A549 (cell line): ENCODE data around the gene SLCO3A1. TPM values are rescaled to one million over a fixed set of nuclear protein-coding genes. Genes with fewer than 3 reads are reported as not detected.

Experiments
- ATAC-seq, 2 experiments: fragments of 200-7000 bp in 1 of 2; fragments of >200 bp in 1 of 2; cut with Nextera tagmentation in 1 of 2; cut with Tn5 transposase in 1 of 2; 3 replicates each; pipeline versions ENCODE4 v1.8.0 to v1.9.1; 2018 to 2020; ENCODE audit warnings: mild to moderate bottlenecking in 1 of 2, moderate library complexity in 1 of 2
- CTCF ChIA-PET: fragments of 300-600 bp; sonication (Branson Sonifier 250); formaldehyde crosslinking; extraction: SDS; loops from one replicate; lab custom pipeline; 2021; ENCODE audit warnings: antibody characterized with exemption, inconsistent platforms; lab: Yijun Ruan, JAX
- POLR2A ChIA-PET: fragments of 350-600 bp; formaldehyde crosslinking; extraction: SDS; loops from one replicate; lab custom pipeline; 2021; ENCODE audit warnings: antibody characterized with exemption, inconsistent platforms; lab: Yijun Ruan, JAX
- DNase-seq, 2 experiments: peaks; one replicate each; pipeline versions ENCODE4 v3.0.0 to v3.0.0-alpha.2; 2011 to 2016; ENCODE audit warnings: low read depth in 1 of 2, low spot score in 1 of 2
- FAIRE-seq: peaks from 2 replicates; lab custom pipeline; 2011; peaks lifted over from hg19 to GRCh38; lab: Jason Lieb, UNC
- H3K27ac ChIP-seq, 2 experiments: fragments of >200 bp; sonication (Bioruptor Twin); formaldehyde crosslinking; 3 replicates each; pipeline ENCODE4 v1.5.1; 2016 to 2017
- H3K4me1 ChIP-seq: fragments of >200 bp; sonication (Bioruptor Twin); formaldehyde crosslinking; 3 replicates; pipeline ENCODE4 v1.6.1; 2016
- H3K4me2 ChIP-seq: fragments of >200 bp; sonication (Bioruptor Twin); formaldehyde crosslinking; 3 replicates; pipeline ENCODE4 v1.6.1; 2016
- H3K4me3 ChIP-seq: fragments of >200 bp; sonication (Bioruptor Twin); formaldehyde crosslinking; 3 replicates; pipeline ENCODE4 v1.5.1; 2016
- H3K9me3 ChIP-seq: fragments of >200 bp; sonication (Bioruptor Twin); formaldehyde crosslinking; 3 replicates; pipeline ENCODE4 v1.6.1; 2016
- CBX2 ChIP-seq: fragments of 200-600 bp; sonication (generic); IDR thresholded peaks from 2 replicates; pipeline ENCODE4 v1.6.1; 2016; ENCODE audit warnings: low read depth, mild to moderate bottlenecking, borderline replicate concordance
- CBX8 ChIP-seq: fragments of 200-600 bp; sonication (generic); IDR thresholded peaks from 2 replicates; pipeline ENCODE4 v1.6.1; 2016
- CEBPB ChIP-seq, 2 experiments: fragments of >200 bp in 1 of 2; sonication (Bioruptor Twin) in 1 of 2; formaldehyde crosslinking in 1 of 2; IDR thresholded peaks; 2 replicates each; pipeline ENCODE4 v1.6.1; 2012 to 2016
- CHD4 ChIP-seq: fragments of 200-600 bp; sonication (generic); IDR thresholded peaks from 2 replicates; pipeline ENCODE4 v1.6.1; 2016; ENCODE audit warnings: antibody characterized with exemption, mild to moderate bottlenecking, borderline replicate concordance
- EHF ChIP-seq: fragments of 250-450 bp; sonication (Bioruptor Pico); IDR thresholded peaks from 2 replicates; pipeline ENCODE4 v1.5.0; 2020; ENCODE audit warnings: mild to moderate bottlenecking
- EHMT2 ChIP-seq: fragments of 200-600 bp; sonication (generic); IDR thresholded peaks from 2 replicates; pipeline ENCODE4 v1.6.1; 2016; ENCODE audit warnings: antibody characterized with exemption, low read depth, mild to moderate bottlenecking, moderate library complexity
- FOSL2 ChIP-seq, 2 experiments: fragments of 450-650 bp in 1 of 2; fragments of >200 bp in 1 of 2; sonication (Bioruptor Twin) in 1 of 2; formaldehyde crosslinking; IDR thresholded peaks; 2 replicates each; pipeline versions ENCODE4 v1.5.0 to v1.6.1; 2016 to 2020; ENCODE audit warnings: mild to moderate bottlenecking in 1 of 2, moderate library complexity in 1 of 2
- GATA3 ChIP-seq: IDR thresholded peaks from 2 replicates; pipeline ENCODE4 v1.6.1; 2012; ENCODE audit warnings: borderline replicate concordance
- JUN ChIP-seq, 2 experiments: fragments of >200 bp; sonication (Bioruptor Twin); formaldehyde crosslinking; IDR thresholded peaks; 2 replicates in 1 of 2; 3 replicates in 1 of 2; pipeline ENCODE4 v1.6.1; 2016 to 2017
- NFE2L2 ChIP-seq: fragments of 150-350 bp; conservative IDR thresholded peaks from 2 replicates; pipeline ENCODE4 v1.6.1; 2014; ENCODE audit warnings: low read length
- POLR2A ChIP-seq: IDR thresholded peaks from 2 replicates; pipeline ENCODE4 v1.6.1; 2012; ENCODE audit warnings: mild to moderate bottlenecking, low read length
- RAD21 ChIP-seq, 2 experiments: fragments of >200 bp in 1 of 2; sonication (Bioruptor Twin) in 1 of 2; formaldehyde crosslinking in 1 of 2; IDR thresholded peaks in 1 of 2; conservative IDR thresholded peaks in 1 of 2; 2 replicates in 1 of 2; 3 replicates in 1 of 2; pipeline ENCODE4 v1.6.1; 2012 to 2018; ENCODE audit warnings: inconsistent platforms in 1 of 2
- RNF2 ChIP-seq: fragments of 200-600 bp; sonication (generic); IDR thresholded peaks from 2 replicates; pipeline ENCODE4 v1.6.1; 2016; ENCODE audit warnings: low read depth, mild to moderate bottlenecking, antibody characterized with exemption, moderate library complexity, borderline replicate concordance
- TFCP2L1 ChIP-seq: fragments of 250-450 bp; sonication (Bioruptor Pico); IDR thresholded peaks from 2 replicates; pipeline ENCODE4 v1.5.0; 2021; ENCODE audit warnings: mild to moderate bottlenecking
- TP53 ChIP-seq: fragments of 250-450 bp; sonication (Bioruptor Pico); IDR thresholded peaks from 2 replicates; pipeline ENCODE4 v1.5.0; 2021; ENCODE audit warnings: mild to moderate bottlenecking, moderate library complexity
- WGBS: methylation state at CpG from one replicate; pipeline ENCODE4 v1.1.6; 2017; ENCODE audit errors: missing lambda C conversion rate; 5-methylcytosine and 5-hydroxymethylcytosine counted together
- polyA plus RNA-seq, 4 experiments: library from polyadenylated mRNA; depleted of rRNA in 3 of 4; stranded (reverse); fragments of >200 nt; fragmentation: RNase III in 1 of 4; extraction: RNeasy Plus Mini Kit Qiagen cat#74134 plus additional on column Dnase treatment in 1 of 4; gene quantifications; 2 replicates in 3 of 4; 3 replicates in 1 of 4; pipeline ENCODE4 v1.2.3, GENCODE V29; 2011 to 2017
- TF ChIP-seq, protein P1 (sequence below): fragments of >200 bp; sonication (Bioruptor Twin); formaldehyde crosslinking; IDR thresholded peaks from 3 replicates; pipeline ENCODE4 v1.5.1; 2016
- TF ChIP-seq, protein P2 (sequence below): fragments of >200 bp; sonication (Bioruptor Twin); formaldehyde crosslinking; IDR thresholded peaks from 2 replicates; pipeline ENCODE4 v1.6.1; 2016
- TF ChIP-seq, protein P3 (sequence below): fragments of 450-650 bp; IDR thresholded peaks from 2 replicates; pipeline ENCODE4 v1.6.1; 2014; ENCODE audit warnings: antibody characterized with exemption
- TF ChIP-seq, protein P4 (sequence below): fragments of 250-450 bp; sonication (Bioruptor Pico); IDR thresholded peaks from 2 replicates; pipeline ENCODE4 v1.5.0; 2021; ENCODE audit warnings: mild to moderate bottlenecking, moderate library complexity, borderline replicate concordance
- TF ChIP-seq, protein P5 (sequence below): IDR thresholded peaks from 2 replicates; pipeline ENCODE4 v1.6.1; 2012
- TF ChIP-seq, protein P6 (sequence below): fragments of >200 bp; sonication (Bioruptor Twin); formaldehyde crosslinking; IDR thresholded peaks from 3 replicates; pipeline ENCODE4 v1.6.1; 2016
- TF ChIP-seq, protein P7 (sequence below): fragments of 150-350 bp; IDR thresholded peaks from 2 replicates; pipeline ENCODE4 v1.6.1; 2014; ENCODE audit warnings: low read depth, mild to moderate bottlenecking, low read length

Gene SLCO3A1
- polyA plus RNA-seq, 2 of the 4 experiments (the other 2 are of a cell fraction): 16.8 to 17.0 TPM

DNA sequence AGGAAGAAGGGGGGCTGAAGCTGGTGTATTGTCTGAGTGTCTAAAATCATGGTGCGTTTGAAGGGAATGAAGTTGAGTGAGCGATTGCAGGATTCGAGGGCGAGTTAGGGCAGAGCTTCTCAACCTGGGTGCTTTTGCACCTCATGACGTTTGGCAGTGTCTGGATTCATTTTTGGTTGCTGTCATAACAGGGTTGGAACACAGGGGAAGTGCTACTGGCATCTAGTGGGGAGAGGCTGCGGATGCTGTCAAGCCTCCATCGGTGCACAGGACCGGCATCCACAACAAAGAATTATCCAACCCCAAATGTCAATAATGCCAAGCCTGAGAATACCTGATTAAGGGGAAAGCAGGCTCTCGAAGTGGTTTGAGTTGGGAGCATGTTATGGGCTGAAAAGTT is 120.0 kb downstream of the SLCO3A1 start:
- WGBS: 72% methylated on average over 9 of the region's 9 CpGs
- Histone ChIP-seq H3K4me3 (no peak overlapping the region), H3K4me1 (peaks cover 24% of the 10 kb centered on the region), H3K27ac (peak overlapping the region in 1 of 2 experiments; percentile 53; a peak in 3 of 6 replicates), H3K4me2 (peak overlapping the region; percentile 51; the same call in 1 of the 3 replicates), H3K9me3 (no peaks in the 10 kb centered on the region)
- no peak for DNase-seq
- FAIRE-seq: no peak
- TF ChIP-seq, protein P1, sequence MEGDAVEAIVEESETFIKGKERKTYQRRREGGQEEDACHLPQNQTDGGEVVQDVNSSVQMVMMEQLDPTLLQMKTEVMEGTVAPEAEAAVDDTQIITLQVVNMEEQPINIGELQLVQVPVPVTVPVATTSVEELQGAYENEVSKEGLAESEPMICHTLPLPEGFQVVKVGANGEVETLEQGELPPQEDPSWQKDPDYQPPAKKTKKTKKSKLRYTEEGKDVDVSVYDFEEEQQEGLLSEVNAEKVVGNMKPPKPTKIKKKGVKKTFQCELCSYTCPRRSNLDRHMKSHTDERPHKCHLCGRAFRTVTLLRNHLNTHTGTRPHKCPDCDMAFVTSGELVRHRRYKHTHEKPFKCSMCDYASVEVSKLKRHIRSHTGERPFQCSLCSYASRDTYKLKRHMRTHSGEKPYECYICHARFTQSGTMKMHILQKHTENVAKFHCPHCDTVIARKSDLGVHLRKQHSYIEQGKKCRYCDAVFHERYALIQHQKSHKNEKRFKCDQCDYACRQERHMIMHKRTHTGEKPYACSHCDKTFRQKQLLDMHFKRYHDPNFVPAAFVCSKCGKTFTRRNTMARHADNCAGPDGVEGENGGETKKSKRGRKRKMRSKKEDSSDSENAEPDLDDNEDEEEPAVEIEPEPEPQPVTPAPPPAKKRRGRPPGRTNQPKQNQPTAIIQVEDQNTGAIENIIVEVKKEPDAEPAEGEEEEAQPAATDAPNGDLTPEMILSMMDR: peak; percentile 17; the same call in 2 of the 3 replicates
- TF ChIP-seq RAD21 (conservative IDR thresholded peaks at IDR 0.05 in 1 of 2, IDR thresholded peaks at IDR 0.05 in 1 of 2): peak; percentile 28 to 29; a peak in 3 of 5 replicates
- TF ChIP-seq, protein P2, sequence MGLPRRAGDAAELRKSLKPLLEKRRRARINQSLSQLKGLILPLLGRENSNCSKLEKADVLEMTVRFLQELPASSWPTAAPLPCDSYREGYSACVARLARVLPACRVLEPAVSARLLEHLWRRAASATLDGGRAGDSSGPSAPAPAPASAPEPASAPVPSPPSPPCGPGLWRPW: no peak
- CTCF ChIA-PET: interaction anchor here (0.6 to 1.6 kb wide), 4 partner anchors 8 to 1232 kb away, joined by 3 to 6 read pairs (median 3); no protein-coding TSS in a partner anchor
- peak in 1 of 2 experiments; percentile 58; a peak in 2 of 6 replicates for ATAC-seq
- POLR2A ChIA-PET: no interaction called here

DNA sequence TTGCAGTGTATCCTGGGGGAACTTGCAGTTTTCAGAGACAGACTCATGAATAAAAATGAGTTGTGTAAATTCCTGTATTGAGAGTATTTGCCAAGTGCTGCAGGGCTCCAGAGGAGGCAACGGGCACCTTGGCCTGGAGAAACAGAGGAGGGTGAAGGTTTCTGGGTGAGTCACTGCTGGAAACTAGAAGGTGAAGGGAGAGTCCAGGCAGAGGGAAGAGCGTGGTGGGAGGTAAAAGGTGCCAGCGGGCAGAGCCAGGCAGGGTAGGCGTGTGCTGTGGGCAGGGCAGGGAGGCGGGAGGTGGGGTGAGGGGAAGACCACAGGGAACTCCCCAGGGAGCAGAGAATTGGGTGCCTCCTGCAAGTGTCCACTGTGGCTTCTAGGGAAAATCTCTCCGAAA is 120.8 kb downstream of the SLCO3A1 start:
- H3K4me2 ChIP-seq: peak overlapping the region; percentile 51
- TF ChIP-seq, protein P3, sequence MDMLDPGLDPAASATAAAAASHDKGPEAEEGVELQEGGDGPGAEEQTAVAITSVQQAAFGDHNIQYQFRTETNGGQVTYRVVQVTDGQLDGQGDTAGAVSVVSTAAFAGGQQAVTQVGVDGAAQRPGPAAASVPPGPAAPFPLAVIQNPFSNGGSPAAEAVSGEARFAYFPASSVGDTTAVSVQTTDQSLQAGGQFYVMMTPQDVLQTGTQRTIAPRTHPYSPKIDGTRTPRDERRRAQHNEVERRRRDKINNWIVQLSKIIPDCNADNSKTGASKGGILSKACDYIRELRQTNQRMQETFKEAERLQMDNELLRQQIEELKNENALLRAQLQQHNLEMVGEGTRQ: no peak
- TF ChIP-seq POLR2A: no peak
- no peak for TF ChIP-seq GATA3
- no peak for TF ChIP-seq CBX8
- TF ChIP-seq, protein P4, sequence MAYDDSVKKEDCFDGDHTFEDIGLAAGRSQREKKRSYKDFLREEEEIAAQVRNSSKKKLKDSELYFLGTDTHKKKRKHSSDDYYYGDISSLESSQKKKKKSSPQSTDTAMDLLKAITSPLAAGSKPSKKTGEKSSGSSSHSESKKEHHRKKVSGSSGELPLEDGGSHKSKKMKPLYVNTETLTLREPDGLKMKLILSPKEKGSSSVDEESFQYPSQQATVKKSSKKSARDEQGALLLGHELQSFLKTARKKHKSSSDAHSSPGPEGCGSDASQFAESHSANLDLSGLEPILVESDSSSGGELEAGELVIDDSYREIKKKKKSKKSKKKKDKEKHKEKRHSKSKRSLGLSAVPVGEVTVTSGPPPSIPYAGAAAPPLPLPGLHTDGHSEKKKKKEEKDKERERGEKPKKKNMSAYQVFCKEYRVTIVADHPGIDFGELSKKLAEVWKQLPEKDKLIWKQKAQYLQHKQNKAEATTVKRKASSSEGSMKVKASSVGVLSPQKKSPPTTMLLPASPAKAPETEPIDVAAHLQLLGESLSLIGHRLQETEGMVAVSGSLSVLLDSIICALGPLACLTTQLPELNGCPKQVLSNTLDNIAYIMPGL: no peak
- TF ChIP-seq, protein P5, sequence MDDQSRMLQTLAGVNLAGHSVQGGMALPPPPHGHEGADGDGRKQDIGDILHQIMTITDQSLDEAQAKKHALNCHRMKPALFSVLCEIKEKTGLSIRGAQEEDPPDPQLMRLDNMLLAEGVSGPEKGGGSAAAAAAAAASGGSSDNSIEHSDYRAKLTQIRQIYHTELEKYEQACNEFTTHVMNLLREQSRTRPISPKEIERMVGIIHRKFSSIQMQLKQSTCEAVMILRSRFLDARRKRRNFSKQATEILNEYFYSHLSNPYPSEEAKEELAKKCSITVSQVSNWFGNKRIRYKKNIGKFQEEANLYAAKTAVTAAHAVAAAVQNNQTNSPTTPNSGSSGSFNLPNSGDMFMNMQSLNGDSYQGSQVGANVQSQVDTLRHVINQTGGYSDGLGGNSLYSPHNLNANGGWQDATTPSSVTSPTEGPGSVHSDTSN: no peak
- TF ChIP-seq FOSL2 (IDR thresholded peaks at IDR 0.05): no peak
- TF ChIP-seq FOSL2 (CRISPR knock-in tag; IDR thresholded peaks at IDR 0.05): no peak
- TF ChIP-seq, protein P6, sequence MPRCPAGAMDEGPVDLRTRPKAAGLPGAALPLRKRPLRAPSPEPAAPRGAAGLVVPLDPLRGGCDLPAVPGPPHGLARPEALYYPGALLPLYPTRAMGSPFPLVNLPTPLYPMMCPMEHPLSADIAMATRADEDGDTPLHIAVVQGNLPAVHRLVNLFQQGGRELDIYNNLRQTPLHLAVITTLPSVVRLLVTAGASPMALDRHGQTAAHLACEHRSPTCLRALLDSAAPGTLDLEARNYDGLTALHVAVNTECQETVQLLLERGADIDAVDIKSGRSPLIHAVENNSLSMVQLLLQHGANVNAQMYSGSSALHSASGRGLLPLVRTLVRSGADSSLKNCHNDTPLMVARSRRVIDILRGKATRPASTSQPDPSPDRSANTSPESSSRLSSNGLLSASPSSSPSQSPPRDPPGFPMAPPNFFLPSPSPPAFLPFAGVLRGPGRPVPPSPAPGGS: no peak
- TF ChIP-seq CBX2: no peak
- no peak for TF ChIP-seq CHD4
- TF ChIP-seq TFCP2L1 (CRISPR knock-in tag): no peak
- TF ChIP-seq TP53 (CRISPR knock-in tag): no peak
- no peak for TF ChIP-seq JUN (IDR thresholded peaks at IDR 0.05)
- TF ChIP-seq RNF2: no peak
- TF ChIP-seq EHF (CRISPR knock-in tag): no peak
- no peak for TF ChIP-seq CEBPB (IDR thresholded peaks at IDR 0.05)
- TF ChIP-seq, protein P7, sequence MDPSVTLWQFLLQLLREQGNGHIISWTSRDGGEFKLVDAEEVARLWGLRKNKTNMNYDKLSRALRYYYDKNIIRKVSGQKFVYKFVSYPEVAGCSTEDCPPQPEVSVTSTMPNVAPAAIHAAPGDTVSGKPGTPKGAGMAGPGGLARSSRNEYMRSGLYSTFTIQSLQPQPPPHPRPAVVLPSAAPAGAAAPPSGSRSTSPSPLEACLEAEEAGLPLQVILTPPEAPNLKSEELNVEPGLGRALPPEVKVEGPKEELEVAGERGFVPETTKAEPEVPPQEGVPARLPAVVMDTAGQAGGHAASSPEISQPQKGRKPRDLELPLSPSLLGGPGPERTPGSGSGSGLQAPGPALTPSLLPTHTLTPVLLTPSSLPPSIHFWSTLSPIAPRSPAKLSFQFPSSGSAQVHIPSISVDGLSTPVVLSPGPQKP: no peak
- TF ChIP-seq NFE2L2: no peak
- TF ChIP-seq EHMT2: no peak
- DNase-seq (no peak), FAIRE-seq (no peak), ATAC-seq (peak; percentile 37 to 58; a peak in 3 of 6 replicates)
- WGBS: 58% methylated on average over 6 of the region's 6 CpGs
- H3K27ac ChIP-seq: peak overlapping the region in 1 of 2 experiments; percentile 48; a peak in 3 of 6 replicates
- no peaks in the 10 kb centered on the region for H3K9me3 ChIP-seq
- H3K4me1 ChIP-seq: peaks cover 22% of the 10 kb centered on the region
- ChIA-PET POLR2A (no interaction called here), CTCF (interaction anchor here (1.1 to 11.8 kb wide), 2 partner anchors 30 to 123 kb away, joined by 3 to 149 read pairs; partner anchors contain the start of gene SLCO3A1)
- H3K4me3 ChIP-seq: no peak overlapping the region
